ENCODE results near the gene CSH1. TPM values are rescaled to one million over a fixed set of nuclear protein-coding genes. Genes with fewer than 3 reads are reported as not detected.

Gene CSH1
- total RNA-seq, 4 donors from 2014 or later: not detected

- Histone ChIP-seq H3K9me3 (no peaks in the 10 kb centered on the region), H3K27ac (no peak overlapping the region), H3K4me1 (peaks cover 0 to 17% (median 4%) of the 10 kb centered on the region in 3 donors), H3K36me3 (no peaks in the 10 kb centered on the region), H3K4me3 (no peak overlapping the region), H3K27me3 (peaks cover 4% of the 10 kb centered on the region)
- 80 to 100% methylated on average over 1 of the region's 10 CpGs for WGBS, 2 donors (ENCODE audit: low coverage in 1 of 2)
- TF ChIP-seq CTCF (IDR thresholded peaks at IDR 0.05) (no peak), POLR2AphosphoS5 (IDR thresholded peaks at IDR 0.05) (no peak), POLR2A (IDR thresholded peaks at IDR 0.05) (no peak), EP300 (IDR thresholded peaks at IDR 0.05) (no peak)
- no peak for ATAC-seq
Observed at GRCh38 chr17:63928966-63929695, 32.8 kb upstream of the CSH1 start.

- Histone ChIP-seq H3K36me3 (no peaks in the 10 kb centered on the region), H3K27ac (no peak overlapping the region), H3K27me3 (no peaks in the 10 kb centered on the region), H3K4me3 (no peak overlapping the region), H3K9me3 (no peaks in the 10 kb centered on the region), H3K4me1 (peaks cover 0 to 17% (median 4%) of the 10 kb centered on the region in 3 donors)
- TF ChIP-seq EP300 (IDR thresholded peaks at IDR 0.05) (no peak), CTCF (IDR thresholded peaks at IDR 0.05) (no peak), POLR2AphosphoS5 (IDR thresholded peaks at IDR 0.05) (no peak), POLR2A (IDR thresholded peaks at IDR 0.05) (no peak)
- no peak for ATAC-seq
- 100% methylated on average over 1 of the region's 10 CpGs; no CpG with 5 or more reads in 1 of the 2 donors for WGBS, 2 donors (ENCODE audit: low coverage in 1 of 2)
Observed at GRCh38 chr17:63928172-63928666, 31.8 kb upstream of the CSH1 start.

- no peaks in the 10 kb centered on the region for H3K36me3 ChIP-seq
- 52% methylated on average over 4 of the region's 8 CpGs; no CpG with 5 or more reads in 1 of the 2 donors for whole genome bisulfite sequencing, 2 donors (ENCODE audit: low coverage in 1 of 2)
- no peak for ATAC-seq
- no peak overlapping the region for H3K27ac ChIP-seq
- peaks cover 0 to 17% (median 4%) of the 10 kb centered on the region in 3 donors for H3K4me1 ChIP-seq
- no peak for TF ChIP-seq CTCF (IDR thresholded peaks at IDR 0.05)
- no peak for TF ChIP-seq POLR2AphosphoS5 (IDR thresholded peaks at IDR 0.05)
- no peak for TF ChIP-seq EP300 (IDR thresholded peaks at IDR 0.05)
- TF ChIP-seq POLR2A (IDR thresholded peaks at IDR 0.05): no peak
- H3K9me3 ChIP-seq: no peaks in the 10 kb centered on the region
- no peaks in the 10 kb centered on the region for H3K27me3 ChIP-seq
- H3K4me3 ChIP-seq: no peak overlapping the region
Observed at GRCh38 chr17:63927464-63928171, 31.2 kb upstream of the CSH1 start.

GRCh38 chr17:63926164-63926563, 29.8 kb upstream of the CSH1 start:
- Histone ChIP-seq H3K36me3 (no peaks in the 10 kb centered on the region), H3K9me3 (no peaks in the 10 kb centered on the region), H3K4me1 (peaks cover 0 to 5% (median 0%) of the 10 kb centered on the region in 3 donors), H3K4me3 (no peak overlapping the region), H3K27me3 (no peaks in the 10 kb centered on the region), H3K27ac (no peak overlapping the region)
- TF ChIP-seq EP300 (IDR thresholded peaks at IDR 0.05): no peak
- no peak for TF ChIP-seq CTCF (IDR thresholded peaks at IDR 0.05)
- no peak for TF ChIP-seq POLR2A (IDR thresholded peaks at IDR 0.05)
- no peak for TF ChIP-seq POLR2AphosphoS5 (IDR thresholded peaks at IDR 0.05)
- ATAC-seq: no peak
- 95 to 100% methylated on average over 2 of the region's 2 CpGs for WGBS, 2 donors (ENCODE audit: low coverage in 1 of 2)

Data from gastroesophageal sphincter (tissue), 4 donors.